ENCODE measurements around the gene ZNF225.

ZNF225 gene

DNA sequence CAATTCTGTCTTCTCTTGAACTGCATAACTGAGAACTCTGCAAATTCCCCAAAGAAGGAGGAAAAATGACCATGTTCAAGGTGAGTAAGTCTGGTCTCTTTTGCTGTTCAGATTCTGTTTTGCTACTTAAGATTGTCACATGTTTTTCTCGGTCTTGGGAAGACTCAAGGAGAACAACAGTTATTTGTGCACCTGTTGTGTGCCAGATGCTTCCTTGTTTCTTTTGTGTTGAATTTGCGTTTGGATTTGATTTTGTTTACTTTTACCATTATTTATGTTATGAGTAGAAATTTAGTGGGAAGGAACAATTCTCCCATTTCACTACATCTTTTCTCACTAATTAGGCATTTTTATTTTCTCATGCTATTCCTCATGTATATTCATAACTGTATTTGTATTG lies 36.9 kb upstream of the ZNF225 start:
- TF ChIP-seq, protein P1, sequence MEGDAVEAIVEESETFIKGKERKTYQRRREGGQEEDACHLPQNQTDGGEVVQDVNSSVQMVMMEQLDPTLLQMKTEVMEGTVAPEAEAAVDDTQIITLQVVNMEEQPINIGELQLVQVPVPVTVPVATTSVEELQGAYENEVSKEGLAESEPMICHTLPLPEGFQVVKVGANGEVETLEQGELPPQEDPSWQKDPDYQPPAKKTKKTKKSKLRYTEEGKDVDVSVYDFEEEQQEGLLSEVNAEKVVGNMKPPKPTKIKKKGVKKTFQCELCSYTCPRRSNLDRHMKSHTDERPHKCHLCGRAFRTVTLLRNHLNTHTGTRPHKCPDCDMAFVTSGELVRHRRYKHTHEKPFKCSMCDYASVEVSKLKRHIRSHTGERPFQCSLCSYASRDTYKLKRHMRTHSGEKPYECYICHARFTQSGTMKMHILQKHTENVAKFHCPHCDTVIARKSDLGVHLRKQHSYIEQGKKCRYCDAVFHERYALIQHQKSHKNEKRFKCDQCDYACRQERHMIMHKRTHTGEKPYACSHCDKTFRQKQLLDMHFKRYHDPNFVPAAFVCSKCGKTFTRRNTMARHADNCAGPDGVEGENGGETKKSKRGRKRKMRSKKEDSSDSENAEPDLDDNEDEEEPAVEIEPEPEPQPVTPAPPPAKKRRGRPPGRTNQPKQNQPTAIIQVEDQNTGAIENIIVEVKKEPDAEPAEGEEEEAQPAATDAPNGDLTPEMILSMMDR (IDR thresholded peaks at IDR 0.05; ENCODE audit: low read depth, low read length): no peak
- H3K36me3 ChIP-seq: peaks cover 8% of the 10 kb centered on the region
- H3K27me3 ChIP-seq (ENCODE audit: insufficient read depth, low read depth, severe bottlenecking): no peaks in the 10 kb centered on the region
- no peak overlapping the region for H3K27ac ChIP-seq
- no peaks in the 10 kb centered on the region for H3K9me3 ChIP-seq (ENCODE audit: severe bottlenecking)
- no peak overlapping the region for H3K4me3 ChIP-seq (ENCODE audit: low read depth, low read length)
- no peak for DNase-seq

DNA sequence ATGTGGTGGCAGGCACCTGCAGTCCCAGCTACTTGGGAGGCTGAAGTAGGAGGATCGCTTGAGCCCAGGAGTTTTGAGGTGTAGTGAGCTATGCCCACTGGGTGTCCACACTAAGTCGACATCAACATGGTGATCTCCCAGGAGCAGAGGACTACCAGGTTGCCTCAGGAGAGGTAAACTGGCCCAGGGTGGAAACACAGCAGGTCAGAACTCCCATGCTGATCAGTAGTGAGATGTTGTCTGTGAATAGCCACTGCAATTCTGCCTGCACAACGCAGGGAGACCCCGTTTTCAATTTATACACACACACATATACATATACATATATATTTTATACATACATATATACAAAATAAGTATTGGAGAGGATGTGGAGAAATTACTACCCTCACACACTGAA lies 21.1 kb upstream of the ZNF225 start:
- Histone ChIP-seq H3K4me3 (ENCODE audit: low read depth, low read length) (no peak overlapping the region), H3K27ac (no peak overlapping the region), H3K36me3 (peaks cover 3% of the 10 kb centered on the region), H3K9me3 (ENCODE audit: severe bottlenecking) (no peaks in the 10 kb centered on the region), H3K27me3 (ENCODE audit: insufficient read depth, low read depth, severe bottlenecking) (no peaks in the 10 kb centered on the region)
- no peak for DNase-seq
- TF ChIP-seq, protein P1 (IDR thresholded peaks at IDR 0.05; ENCODE audit: low read depth, low read length): no peak

- Histone ChIP-seq H3K4me3 (ENCODE audit: low read depth, low read length) (peak within 1 kb of the TSS; percentile 96), H3K27ac (peak within 1 kb of the TSS; percentile 47), H3K9me3 (ENCODE audit: severe bottlenecking) (no peaks in the 10 kb centered on the region), H3K27me3 (ENCODE audit: insufficient read depth, low read depth, severe bottlenecking) (no peaks in the 10 kb centered on the region), H3K36me3 (peaks cover 14% of the 10 kb centered on the region)
- TF ChIP-seq, protein P1 (IDR thresholded peaks at IDR 0.05; ENCODE audit: low read depth, low read length): no peak
- peak; percentile 92 for DNase-seq
Measured at GRCh38 chr19:44093931-44094765, 19.1 kb upstream of the ZNF225 start, which contains the start of gene ZNF224. Gene ZNF224 (plus strand): TSS chr19:44094361. CDS start chr19:44097874, 3,513 bp downstream.

GRCh38 chr19:44107751-44108150 lies 5.4 kb upstream of the ZNF225 start:
- H3K9me3 ChIP-seq (ENCODE audit: severe bottlenecking): no peaks in the 10 kb centered on the region
- TF ChIP-seq, protein P1 (IDR thresholded peaks at IDR 0.05; ENCODE audit: low read depth, low read length): no peak
- no peak for DNase-seq
- peaks cover 25% of the 10 kb centered on the region for H3K36me3 ChIP-seq
- no peak overlapping the region for H3K27ac ChIP-seq
- H3K27me3 ChIP-seq (ENCODE audit: insufficient read depth, low read depth, severe bottlenecking): no peaks in the 10 kb centered on the region
- no peak overlapping the region for H3K4me3 ChIP-seq (ENCODE audit: low read depth, low read length)

GRCh38 chr19:44109458-44109857 lies 3.7 kb upstream of the ZNF225 start:
- TF ChIP-seq, protein P1 (IDR thresholded peaks at IDR 0.05; ENCODE audit: low read depth, low read length): no peak
- Histone ChIP-seq H3K36me3 (peaks cover 19% of the 10 kb centered on the region), H3K9me3 (ENCODE audit: severe bottlenecking) (no peaks in the 10 kb centered on the region)

More at GRCh38 chr19:44109458-44109857, 3.7 kb upstream of the ZNF225 start:
- no peak for DNase-seq
- Histone ChIP-seq H3K27ac (no peak overlapping the region), H3K27me3 (ENCODE audit: insufficient read depth, low read depth, severe bottlenecking) (no peaks in the 10 kb centered on the region), H3K4me3 (ENCODE audit: low read depth, low read length) (no peak overlapping the region)
